ENCODE results near the gene KSR2. TPM values are rescaled to one million over a fixed set of nuclear protein-coding genes. Genes with fewer than 3 reads are reported as not detected.

The KSR2 gene
- total RNA-seq, 2 experiments from 2014 or later = 0.03 to 0.15 TPM

DNA sequence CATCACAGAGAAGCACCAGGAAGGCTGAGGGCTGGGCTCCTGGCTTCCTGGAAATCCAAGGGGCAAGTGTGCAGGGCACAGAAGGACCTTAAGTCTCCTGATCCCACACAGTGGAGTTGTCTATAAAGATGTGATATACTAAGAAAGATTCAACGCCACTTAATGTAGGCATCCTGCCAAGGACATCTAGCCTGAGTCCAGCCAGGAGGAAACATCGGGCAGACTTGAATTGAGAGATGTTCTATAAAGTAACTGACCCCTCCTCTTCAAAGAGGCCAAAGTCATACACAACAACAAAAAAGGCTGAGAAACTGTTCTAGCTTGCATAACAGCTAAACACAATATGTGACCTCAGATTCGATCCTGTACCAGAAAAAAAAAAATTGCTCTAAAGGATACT, 307.9 kb downstream of the KSR2 start:
- CTCF ChIA-PET (ENCODE audit: unreplicated experiment) = no interaction called here
- POLR2A ChIA-PET = no interaction called here
- intact Hi-C loops (cut with micrococcal nuclease; ENCODE audit: unreplicated experiment) = no loop called here
- BruUV-seq (replicated peaks) = no TSS peak
- Histone ChIP-seq H4K20me1 (ENCODE audit: insufficient read depth, low read length) (no peaks in the 10 kb centered on the region), H3K9me2 (ENCODE audit: insufficient read depth, low read length) (no peaks in the 10 kb centered on the region), H3K4me1 (ENCODE audit: insufficient read depth, low read length, poor library complexity, severe bottlenecking) (no peaks in the 10 kb centered on the region), H3K9me3 (ENCODE audit: low read length) (no peaks in the 10 kb centered on the region), H3K4me3 (ENCODE audit: low read depth, low read length, poor library complexity, severe bottlenecking) (no peak overlapping the region), H3K79me2 (ENCODE audit: insufficient read depth, low read depth, low read length) (no peaks in the 10 kb centered on the region), H3K36me3 (ENCODE audit: insufficient read depth, low read length) (no peaks in the 10 kb centered on the region), H3K27ac (ENCODE audit: low read depth, low read length, poor library complexity, severe bottlenecking) (no peak overlapping the region), H3K4me2 (ENCODE audit: low read length) (no peak overlapping the region), H2AFZ (ENCODE audit: low read length) (no peak overlapping the region)
- no peak for DNase-seq (ENCODE audit: low spot score)
- TF ChIP-seq EZH2phosphoT487 (IDR thresholded peaks at IDR 0.05; ENCODE audit: borderline replicate concordance, low read depth, low read length) = no peak
- TF ChIP-seq, protein P1, sequence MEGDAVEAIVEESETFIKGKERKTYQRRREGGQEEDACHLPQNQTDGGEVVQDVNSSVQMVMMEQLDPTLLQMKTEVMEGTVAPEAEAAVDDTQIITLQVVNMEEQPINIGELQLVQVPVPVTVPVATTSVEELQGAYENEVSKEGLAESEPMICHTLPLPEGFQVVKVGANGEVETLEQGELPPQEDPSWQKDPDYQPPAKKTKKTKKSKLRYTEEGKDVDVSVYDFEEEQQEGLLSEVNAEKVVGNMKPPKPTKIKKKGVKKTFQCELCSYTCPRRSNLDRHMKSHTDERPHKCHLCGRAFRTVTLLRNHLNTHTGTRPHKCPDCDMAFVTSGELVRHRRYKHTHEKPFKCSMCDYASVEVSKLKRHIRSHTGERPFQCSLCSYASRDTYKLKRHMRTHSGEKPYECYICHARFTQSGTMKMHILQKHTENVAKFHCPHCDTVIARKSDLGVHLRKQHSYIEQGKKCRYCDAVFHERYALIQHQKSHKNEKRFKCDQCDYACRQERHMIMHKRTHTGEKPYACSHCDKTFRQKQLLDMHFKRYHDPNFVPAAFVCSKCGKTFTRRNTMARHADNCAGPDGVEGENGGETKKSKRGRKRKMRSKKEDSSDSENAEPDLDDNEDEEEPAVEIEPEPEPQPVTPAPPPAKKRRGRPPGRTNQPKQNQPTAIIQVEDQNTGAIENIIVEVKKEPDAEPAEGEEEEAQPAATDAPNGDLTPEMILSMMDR (conservative IDR thresholded peaks at IDR 0.05; ENCODE audit: low read length) = no peak

- intact Hi-C loops (cut with micrococcal nuclease; ENCODE audit: unreplicated experiment) = no loop called here
- ChIA-PET POLR2A (no interaction called here), CTCF (ENCODE audit: unreplicated experiment) (no interaction called here)
- H3K9me3 ChIP-seq (ENCODE audit: low read length) = no peaks in the 10 kb centered on the region
- no peaks in the 10 kb centered on the region for H3K9me2 ChIP-seq (ENCODE audit: insufficient read depth, low read length)
- H4K20me1 ChIP-seq (ENCODE audit: insufficient read depth, low read length) = no peaks in the 10 kb centered on the region
- no peak overlapping the region for H2AFZ ChIP-seq (ENCODE audit: low read length)
- no TSS peak for BruUV-seq (replicated peaks)
- DNase-seq (ENCODE audit: low spot score) = no peak
- H3K79me2 ChIP-seq (ENCODE audit: insufficient read depth, low read depth, low read length) = no peaks in the 10 kb centered on the region
- no peaks in the 10 kb centered on the region for H3K4me1 ChIP-seq (ENCODE audit: insufficient read depth, low read length, poor library complexity, severe bottlenecking)
- no peaks in the 10 kb centered on the region for H3K36me3 ChIP-seq (ENCODE audit: insufficient read depth, low read length)
- H3K27ac ChIP-seq (ENCODE audit: low read depth, low read length, poor library complexity, severe bottlenecking) = no peak overlapping the region
- H3K4me3 ChIP-seq (ENCODE audit: low read depth, low read length, poor library complexity, severe bottlenecking) = no peak overlapping the region
- TF ChIP-seq, protein P1 (conservative IDR thresholded peaks at IDR 0.05; ENCODE audit: low read length) = no peak
- TF ChIP-seq EZH2phosphoT487 (IDR thresholded peaks at IDR 0.05; ENCODE audit: borderline replicate concordance, low read depth, low read length) = no peak
- H3K4me2 ChIP-seq (ENCODE audit: low read length) = no peak overlapping the region
Observed at GRCh38 chr12:117658226-117658625, 310.6 kb downstream of the KSR2 start.

DNA sequence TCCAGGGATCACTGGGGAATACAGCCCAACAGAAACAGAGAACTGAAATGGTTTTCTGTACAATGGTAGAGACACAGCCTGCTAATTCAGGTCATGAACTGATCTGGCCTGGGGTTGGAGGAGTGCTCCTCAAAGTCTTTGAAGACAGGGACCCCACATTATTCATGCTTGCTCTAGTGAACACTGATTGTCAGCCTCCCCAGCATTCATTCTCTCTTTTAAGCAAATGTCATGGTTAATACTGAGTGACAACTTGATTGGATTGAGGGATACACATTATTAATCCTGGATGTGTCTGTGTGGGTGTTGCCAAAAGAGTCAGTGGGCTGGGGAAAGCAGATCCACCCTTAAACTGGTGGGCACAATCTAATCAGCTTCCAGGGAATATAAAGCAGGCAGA, 319.0 kb downstream of the KSR2 start:
- Histone ChIP-seq H3K9me2 (ENCODE audit: insufficient read depth, low read length) (no peaks in the 10 kb centered on the region), H3K9me3 (ENCODE audit: low read length) (no peaks in the 10 kb centered on the region), H3K4me2 (ENCODE audit: low read length) (no peak overlapping the region), H2AFZ (ENCODE audit: low read length) (no peak overlapping the region), H3K79me2 (ENCODE audit: insufficient read depth, low read depth, low read length) (no peaks in the 10 kb centered on the region), H3K4me3 (ENCODE audit: low read depth, low read length, poor library complexity, severe bottlenecking) (no peak overlapping the region), H4K20me1 (ENCODE audit: insufficient read depth, low read length) (no peaks in the 10 kb centered on the region), H3K4me1 (ENCODE audit: insufficient read depth, low read length, poor library complexity, severe bottlenecking) (no peaks in the 10 kb centered on the region), H3K27ac (ENCODE audit: low read depth, low read length, poor library complexity, severe bottlenecking) (no peak overlapping the region), H3K36me3 (ENCODE audit: insufficient read depth, low read length) (no peaks in the 10 kb centered on the region)
- no peak for DNase-seq (ENCODE audit: low spot score)
- CTCF ChIA-PET (ENCODE audit: unreplicated experiment) = no interaction called here
- POLR2A ChIA-PET = no interaction called here
- TF ChIP-seq EZH2phosphoT487 (IDR thresholded peaks at IDR 0.05; ENCODE audit: borderline replicate concordance, low read depth, low read length) = no peak
- TF ChIP-seq, protein P1 (conservative IDR thresholded peaks at IDR 0.05; ENCODE audit: low read length) = no peak
- intact Hi-C loops (cut with micrococcal nuclease; ENCODE audit: unreplicated experiment) = no loop called here
- BruUV-seq (replicated peaks) = no TSS peak

Measured in OCI-LY7 (cell line).